HK-2 (cell line): ENCODE results near the gene MEI4.
"Not testable (repeated sequence)": the region's sequence is repeated elsewhere in the genome, so short reads cannot be mapped to it uniquely, and the experiment has no call there.

Experiments
- DNase-seq: peaks from one replicate; pipeline ENCODE4 v3.0.0-alpha.2; 2018; ENCODE audit not compliant: unreplicated experiment

Gene MEI4

GRCh38 chr6:77678048-77678447, 25.2 kb downstream of the MEI4 start:
- DNase-seq = no peak

GRCh38 chr6:77683515-77683914, 30.7 kb downstream of the MEI4 start:
- DNase-seq = no peak

- no peak for DNase-seq
These were observed 34.1 kb downstream of the MEI4 start for GRCh38 chr6:77686931-77687330.

GRCh38 chr6:77688649-77689048, 35.8 kb downstream of the MEI4 start:
- no peak for DNase-seq

- not testable (repeated sequence) for DNase-seq
These were observed 47.3 kb downstream of the MEI4 start for GRCh38 chr6:77700095-77700494.

- DNase-seq = no peak
These were observed 54.8 kb downstream of the MEI4 start for GRCh38 chr6:77707603-77708002.

GRCh38 chr6:77715588-77715987, 62.7 kb downstream of the MEI4 start:
- no peak for DNase-seq

GRCh38 chr6:77716311-77716710, 63.5 kb downstream of the MEI4 start:
- DNase-seq = no peak

GRCh38 chr6:77736010-77736409, 83.2 kb downstream of the MEI4 start:
- DNase-seq = not testable (repeated sequence)

- DNase-seq = no peak
These were observed 87.5 kb downstream of the MEI4 start for GRCh38 chr6:77740380-77740779.

- DNase-seq = not testable (repeated sequence)
These were observed 99.3 kb downstream of the MEI4 start for GRCh38 chr6:77752156-77752555.

GRCh38 chr6:77762386-77762785, 109.5 kb downstream of the MEI4 start:
- DNase-seq = no peak

- no peak for DNase-seq
These were observed 110.3 kb downstream of the MEI4 start for GRCh38 chr6:77763124-77763523.

- DNase-seq = no peak
These were observed 111.5 kb downstream of the MEI4 start for GRCh38 chr6:77764364-77764763.

- DNase-seq = no peak
These were observed 120.5 kb downstream of the MEI4 start for GRCh38 chr6:77773157-77773822.

GRCh38 chr6:77774457-77774856, 121.6 kb downstream of the MEI4 start:
- DNase-seq = no peak

GRCh38 chr6:77776441-77776840, 123.6 kb downstream of the MEI4 start:
- DNase-seq = no peak

GRCh38 chr6:77778527-77778926, 125.7 kb downstream of the MEI4 start:
- no peak for DNase-seq

- no peak for DNase-seq
These were observed 134.2 kb downstream of the MEI4 start for GRCh38 chr6:77786935-77787629.

- DNase-seq = no peak
These were observed 144.3 kb downstream of the MEI4 start for GRCh38 chr6:77796824-77797809.

- no peak for DNase-seq
These were observed 159.5 kb downstream of the MEI4 start for GRCh38 chr6:77812304-77812703.

- DNase-seq = no peak
These were observed 160.3 kb downstream of the MEI4 start for GRCh38 chr6:77813090-77813489.
